Mesothelial cell of epicardium (in vitro differentiated cells): ENCODE results near the gene OR10P1. TPM values are rescaled to one million over a fixed set of nuclear protein-coding genes. Genes with fewer than 3 reads are reported as not detected.

Source experiments
- DNase-seq, 2 experiments: peaks; one replicate each; pipeline ENCODE4 v3.0.0; 2021; ENCODE audit warnings: low spot score in 2 of 2; ENCODE audit not compliant: unreplicated experiment in 2 of 2
- H3K27ac Mint-ChIP-seq: 2 replicates; pipeline ENCODE4 v1.8.0; 2021; ENCODE audit warnings: mixed read lengths
- H3K27me3 Mint-ChIP-seq: 2 replicates; pipeline ENCODE4 v1.8.0; 2021; ENCODE audit warnings: low read depth, mixed read lengths
- H3K36me3 Mint-ChIP-seq: 2 replicates; pipeline ENCODE4 v1.8.0; 2021; ENCODE audit warnings: mixed read lengths
- H3K4me1 Mint-ChIP-seq: 2 replicates; pipeline ENCODE4 v1.8.0; 2021; ENCODE audit warnings: mixed read lengths
- H3K4me3 Mint-ChIP-seq: 2 replicates; pipeline ENCODE4 v1.8.0; 2021; ENCODE audit warnings: mild to moderate bottlenecking, moderate library complexity, mixed read lengths
- H3K9me3 Mint-ChIP-seq: 2 replicates; pipeline ENCODE4 v1.8.0; 2021; ENCODE audit warnings: mixed read lengths
- total RNA-seq: library from RNA; stranded (reverse); gene quantifications from 3 replicates; pipeline ENCODE4 v1.2.1, GENCODE V29; 2021
- TF ChIP-seq, protein P1 (sequence below): fragments of 200-600 bp; sonication (generic); IDR thresholded peaks from one replicate; pipeline ENCODE4 v1.5.0; 2021; ENCODE audit warnings: antibody characterized with exemption; ENCODE audit not compliant: unreplicated experiment

Gene OR10P1
- total RNA-seq, 1 donor from 2014 or later, result not detected

DNA sequence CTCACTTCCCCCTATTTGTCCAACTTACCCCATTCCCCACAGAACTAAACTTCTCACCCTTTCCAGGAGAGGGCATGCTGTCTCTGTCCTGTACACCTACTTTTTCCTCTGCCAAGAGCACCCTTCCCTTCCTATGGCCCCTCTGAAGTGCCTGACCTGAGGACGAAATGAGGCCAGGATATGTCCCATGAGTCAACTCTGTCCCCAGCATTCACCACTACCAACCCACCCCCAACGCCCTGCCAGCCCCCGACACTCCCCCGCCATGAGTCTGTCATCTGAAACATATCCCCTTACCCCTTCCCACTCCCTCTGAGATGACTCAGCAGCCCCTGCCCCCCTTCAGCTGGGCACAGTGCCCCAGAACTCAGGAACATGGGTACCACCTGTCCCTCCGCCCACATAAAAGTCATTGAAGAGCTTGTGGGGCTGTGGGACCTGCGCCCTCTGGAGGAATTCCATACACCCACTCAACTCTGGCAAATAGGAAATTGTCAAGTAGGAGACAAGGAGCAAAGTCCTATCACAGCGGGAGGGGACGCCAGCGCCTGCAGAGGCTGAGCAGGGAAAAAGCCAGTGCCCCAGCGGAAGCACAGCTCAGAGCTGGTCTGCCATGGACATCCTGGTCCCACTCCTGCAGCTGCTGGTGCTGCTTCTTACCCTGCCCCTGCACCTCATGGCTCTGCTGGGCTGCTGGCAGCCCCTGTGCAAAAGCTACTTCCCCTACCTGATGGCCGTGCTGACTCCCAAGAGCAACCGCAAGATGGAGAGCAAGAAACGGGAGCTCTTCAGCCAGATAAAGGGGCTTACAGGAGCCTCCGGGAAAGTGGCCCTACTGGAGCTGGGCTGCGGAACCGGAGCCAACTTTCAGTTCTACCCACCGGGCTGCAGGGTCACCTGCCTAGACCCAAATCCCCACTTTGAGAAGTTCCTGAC, 44.7 kb downstream of the OR10P1 start:
- no peak overlapping the region for H3K27ac Mint-ChIP-seq
- H3K9me3 Mint-ChIP-seq, result no peaks in the 10 kb centered on the region
- no peak for DNase-seq

DNA sequence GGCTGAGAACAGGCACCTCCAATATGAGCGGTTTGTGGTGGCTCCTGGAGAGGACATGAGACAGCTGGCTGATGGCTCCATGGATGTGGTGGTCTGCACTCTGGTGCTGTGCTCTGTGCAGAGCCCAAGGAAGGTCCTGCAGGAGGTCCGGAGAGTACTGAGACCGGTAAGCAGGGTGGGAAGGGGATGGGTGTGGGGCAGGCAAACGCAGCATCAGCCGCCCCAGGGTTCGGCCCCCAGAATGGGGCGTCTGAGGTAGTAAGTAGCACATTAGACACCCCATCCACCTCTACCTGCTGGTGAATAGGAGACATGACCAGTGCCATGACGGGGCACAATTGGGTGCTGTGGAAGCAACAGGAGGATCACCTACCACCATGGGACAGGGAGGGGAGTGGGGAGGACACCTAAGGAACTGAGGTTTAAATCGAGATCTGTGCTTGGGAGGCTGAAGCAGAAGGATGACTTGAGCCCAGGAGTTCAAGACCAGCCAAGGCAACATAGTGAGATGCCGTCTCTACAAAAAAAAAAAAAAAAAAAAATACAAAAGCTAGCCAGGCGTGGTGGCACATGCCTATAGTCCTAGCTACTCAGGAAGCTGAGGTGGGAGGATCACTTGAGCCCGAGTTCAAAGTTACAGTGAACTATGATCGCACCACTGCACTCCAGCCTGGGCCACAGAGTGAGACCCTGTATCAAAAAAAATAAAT, 45.5 kb downstream of the OR10P1 start:
- TF ChIP-seq, protein P1, sequence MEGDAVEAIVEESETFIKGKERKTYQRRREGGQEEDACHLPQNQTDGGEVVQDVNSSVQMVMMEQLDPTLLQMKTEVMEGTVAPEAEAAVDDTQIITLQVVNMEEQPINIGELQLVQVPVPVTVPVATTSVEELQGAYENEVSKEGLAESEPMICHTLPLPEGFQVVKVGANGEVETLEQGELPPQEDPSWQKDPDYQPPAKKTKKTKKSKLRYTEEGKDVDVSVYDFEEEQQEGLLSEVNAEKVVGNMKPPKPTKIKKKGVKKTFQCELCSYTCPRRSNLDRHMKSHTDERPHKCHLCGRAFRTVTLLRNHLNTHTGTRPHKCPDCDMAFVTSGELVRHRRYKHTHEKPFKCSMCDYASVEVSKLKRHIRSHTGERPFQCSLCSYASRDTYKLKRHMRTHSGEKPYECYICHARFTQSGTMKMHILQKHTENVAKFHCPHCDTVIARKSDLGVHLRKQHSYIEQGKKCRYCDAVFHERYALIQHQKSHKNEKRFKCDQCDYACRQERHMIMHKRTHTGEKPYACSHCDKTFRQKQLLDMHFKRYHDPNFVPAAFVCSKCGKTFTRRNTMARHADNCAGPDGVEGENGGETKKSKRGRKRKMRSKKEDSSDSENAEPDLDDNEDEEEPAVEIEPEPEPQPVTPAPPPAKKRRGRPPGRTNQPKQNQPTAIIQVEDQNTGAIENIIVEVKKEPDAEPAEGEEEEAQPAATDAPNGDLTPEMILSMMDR, result no peak
- H3K27ac Mint-ChIP-seq, result no peak overlapping the region
- H3K9me3 Mint-ChIP-seq, result no peaks in the 10 kb centered on the region
- H3K4me3 Mint-ChIP-seq, result no peak overlapping the region
- peaks cover 7% of the 10 kb centered on the region for H3K4me1 Mint-ChIP-seq
- no peak for DNase-seq
- H3K27me3 Mint-ChIP-seq, result peaks cover 48% of the 10 kb centered on the region
- no peaks in the 10 kb centered on the region for H3K36me3 Mint-ChIP-seq

More for the DNA sequence above, 44.7 kb downstream of the OR10P1 start:
- H3K36me3 Mint-ChIP-seq, result no peaks in the 10 kb centered on the region
- H3K4me1 Mint-ChIP-seq, result peaks cover 7% of the 10 kb centered on the region
- peak overlapping the region; percentile 42 for H3K4me3 Mint-ChIP-seq
- H3K27me3 Mint-ChIP-seq, result peaks cover 50% of the 10 kb centered on the region
- TF ChIP-seq, protein P1, result no peak

DNA sequence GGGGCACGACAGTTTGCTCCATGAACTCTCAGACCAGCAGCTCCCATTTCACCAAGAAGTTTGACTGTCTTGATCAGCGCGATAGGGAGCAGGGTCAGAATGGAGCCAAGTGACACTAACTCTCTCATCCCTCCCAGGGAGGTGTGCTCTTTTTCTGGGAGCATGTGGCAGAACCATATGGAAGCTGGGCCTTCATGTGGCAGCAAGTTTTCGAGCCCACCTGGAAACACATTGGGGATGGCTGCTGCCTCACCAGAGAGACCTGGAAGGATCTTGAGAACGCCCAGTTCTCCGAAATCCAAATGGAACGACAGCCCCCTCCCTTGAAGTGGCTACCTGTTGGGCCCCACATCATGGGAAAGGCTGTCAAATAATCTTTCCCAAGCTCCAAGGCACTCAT, 47.0 kb downstream of the OR10P1 start:
- Mint-ChIP-seq H3K4me3 (no peak overlapping the region), H3K9me3 (no peaks in the 10 kb centered on the region), H3K27me3 (peaks cover 48% of the 10 kb centered on the region), H3K4me1 (peaks cover 7% of the 10 kb centered on the region), H3K27ac (no peak overlapping the region), H3K36me3 (no peaks in the 10 kb centered on the region)
- no peak for DNase-seq
- TF ChIP-seq, protein P1, result no peak

DNA sequence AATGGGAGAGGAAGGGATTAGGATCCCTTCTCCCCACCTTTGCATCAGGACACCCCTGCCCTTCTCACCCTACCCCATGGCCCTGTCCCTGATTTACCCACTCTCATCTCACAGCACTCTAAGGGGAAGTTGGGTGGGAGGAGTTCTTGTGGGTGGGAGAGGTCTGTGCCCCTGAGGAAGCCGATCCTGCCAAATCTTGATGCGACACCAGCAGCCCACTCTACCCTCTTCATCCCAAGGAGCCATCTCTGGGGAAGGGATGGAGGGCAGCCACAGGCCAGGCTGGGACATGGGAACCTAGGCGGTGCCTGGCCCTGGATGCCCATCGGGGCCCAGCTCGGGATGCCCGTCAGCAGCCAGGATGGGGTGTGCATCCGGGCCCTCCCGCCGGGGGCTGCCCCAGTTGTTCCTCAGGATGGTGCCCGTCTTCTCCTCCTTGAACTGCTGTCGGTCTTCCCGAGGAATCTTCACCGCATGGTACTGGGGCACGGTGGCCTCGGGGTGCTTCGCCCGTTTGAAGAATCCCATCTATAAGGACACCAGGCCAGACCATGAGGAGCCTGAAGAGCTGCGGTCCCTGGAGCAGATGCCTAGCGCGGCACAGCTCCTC, 48.2 kb downstream of the OR10P1 start:
- H3K36me3 Mint-ChIP-seq, result no peaks in the 10 kb centered on the region
- DNase-seq, result no peak
- H3K27me3 Mint-ChIP-seq, result peaks cover 40% of the 10 kb centered on the region
- peaks cover 7% of the 10 kb centered on the region for H3K4me1 Mint-ChIP-seq
- no peak overlapping the region for H3K27ac Mint-ChIP-seq
- H3K4me3 Mint-ChIP-seq, result no peak overlapping the region
- TF ChIP-seq, protein P1, result no peak
- no peaks in the 10 kb centered on the region for H3K9me3 Mint-ChIP-seq

DNA sequence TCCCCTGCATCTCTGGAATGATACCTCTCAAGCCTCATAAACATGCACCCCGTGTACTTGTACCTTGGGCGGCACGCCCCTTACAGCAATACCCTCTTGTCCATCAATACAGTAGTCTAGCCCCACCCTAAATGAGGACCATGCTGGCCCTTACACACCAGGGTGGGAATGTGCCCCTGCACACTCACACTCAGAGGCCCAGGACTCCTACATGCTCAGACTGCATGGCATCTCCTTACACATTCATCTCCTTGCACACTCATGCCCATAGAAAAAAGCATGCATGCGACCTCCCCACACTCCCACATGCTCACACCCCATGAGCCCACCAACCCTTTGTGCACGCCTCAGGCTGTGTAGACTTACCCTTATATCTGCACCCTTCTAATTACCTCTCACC, 49.0 kb downstream of the OR10P1 start:
- Mint-ChIP-seq H3K9me3 (no peaks in the 10 kb centered on the region), H3K4me3 (no peak overlapping the region), H3K36me3 (no peaks in the 10 kb centered on the region), H3K4me1 (peaks cover 7% of the 10 kb centered on the region), H3K27me3 (peaks cover 34% of the 10 kb centered on the region), H3K27ac (no peak overlapping the region)
- TF ChIP-seq, protein P1, result no peak
- no peak for DNase-seq
